Stomach (tissue), 9 donors: ENCODE data around the gene NAA38. TPM values are rescaled to one million over a fixed set of nuclear protein-coding genes. Genes with fewer than 3 reads are reported as not detected.

Source experiments
- DNase-seq, 2 donors: peaks; one replicate each; pipeline versions ENCODE4 v3.0.0 to v3.0.0-alpha.2; 2013 to 2019
- H3K27ac ChIP-seq, 5 donors: fragments of 200-600 bp in 4 of 5; sonication (generic) in 4 of 5; one replicate each; pipeline ENCODE4 v1.5.1; 2013 to 2019; ENCODE audit warnings: mild to moderate bottlenecking in 1 of 5, moderate library complexity in 1 of 5
- H3K27me3 ChIP-seq, 3 donors: fragments of 200-600 bp; sonication (generic); one replicate each; pipeline ENCODE4 v1.5.1; 2017 to 2019; ENCODE audit warnings: mixed run types in 1 of 3
- H3K36me3 ChIP-seq, 4 donors: fragments of 200-600 bp; sonication (generic); 1 replicate in 3 of 4; 2 replicates in 1 of 4; pipeline ENCODE4 v1.5.1; 2016 to 2019
- H3K4me1 ChIP-seq, 4 donors: fragments of 200-600 bp; sonication (generic); one replicate each; pipeline ENCODE4 v1.5.1; 2016 to 2019
- H3K4me3 ChIP-seq, 4 donors: fragments of 200-600 bp; sonication (generic) in 3 of 4; one replicate each; pipeline ENCODE4 v1.5.1; 2016 to 2019; ENCODE audit warnings: mild to moderate bottlenecking in 1 of 4
- H3K9me3 ChIP-seq, 4 donors: fragments of 200-600 bp; sonication (generic); one replicate each; pipeline ENCODE4 v1.5.1; 2016 to 2019
- EP300 ChIP-seq: sonication (generic); formaldehyde crosslinking; IDR thresholded peaks from one replicate; pipeline ENCODE4 v1.6.1; 2017; ENCODE audit warnings: antibody characterized with exemption
- POLR2A ChIP-seq, 4 donors: fragments of 450-650 bp; IDR thresholded peaks; one replicate each; pipeline ENCODE4 v1.6.1; 2016; ENCODE audit warnings: antibody characterized with exemption in 4 of 4, control low read depth in 2 of 4, mild to moderate bottlenecking in 1 of 4, moderate library complexity in 1 of 4
- POLR2AphosphoS5 ChIP-seq, 3 donors: sonication (generic); formaldehyde crosslinking; IDR thresholded peaks; one replicate each; pipeline ENCODE4 v1.6.1; 2016; ENCODE audit warnings: antibody characterized with exemption in 3 of 3
- WGBS, 5 donors: extraction: QIAGEN DNeasy Blood & Tissue Kit in 3 of 5; methylation state at CpG; one replicate each; pipeline versions ENCODE4 v1.1.5 to v1.1.7; 2013 to 2018; 5-methylcytosine and 5-hydroxymethylcytosine counted together
- intact Hi-C: fragments of 100-400 bp; cut with DNase I; formaldehyde crosslinking; loops from one replicate; pipeline ENCODE4 v1.15.1; 2023; ENCODE audit warnings: low total_unique reads
- polyA plus RNA-seq, 3 donors: library from polyadenylated mRNA; stranded (reverse); fragments of 200-250 nt; gene quantifications; one replicate each; pipeline ENCODE4 v1.2.3, GENCODE V29; 2013
- total RNA-seq, 5 donors: library from RNA; depleted of rRNA; stranded (reverse); fragments of >200 nt; gene quantifications; one replicate each; pipeline versions ENCODE4 v1.1.0 to v1.2.3, GENCODE V29; 2014 to 2016
- TF ChIP-seq, protein P1 (sequence below), 7 experiments: fragments of 450-650 bp in 4 of 7; fragments of 200-600 bp in 3 of 7; sonication (generic) in 3 of 7; IDR thresholded peaks; one replicate each; pipeline ENCODE4 v1.5.1; 2016 to 2019; ENCODE audit warnings: antibody characterized with exemption in 7 of 7, control low read depth in 2 of 7, mild to moderate bottlenecking in 1 of 7
- donor health status: healthy with polysubstance abuse.
- donor health status: Bipolar disorder and iron deficiency.
- donor health status: healthy.

The NAA38 gene
- total and polyA plus RNA-seq, 8 donors, result 42.0 to 281 (median 126) TPM

DNA sequence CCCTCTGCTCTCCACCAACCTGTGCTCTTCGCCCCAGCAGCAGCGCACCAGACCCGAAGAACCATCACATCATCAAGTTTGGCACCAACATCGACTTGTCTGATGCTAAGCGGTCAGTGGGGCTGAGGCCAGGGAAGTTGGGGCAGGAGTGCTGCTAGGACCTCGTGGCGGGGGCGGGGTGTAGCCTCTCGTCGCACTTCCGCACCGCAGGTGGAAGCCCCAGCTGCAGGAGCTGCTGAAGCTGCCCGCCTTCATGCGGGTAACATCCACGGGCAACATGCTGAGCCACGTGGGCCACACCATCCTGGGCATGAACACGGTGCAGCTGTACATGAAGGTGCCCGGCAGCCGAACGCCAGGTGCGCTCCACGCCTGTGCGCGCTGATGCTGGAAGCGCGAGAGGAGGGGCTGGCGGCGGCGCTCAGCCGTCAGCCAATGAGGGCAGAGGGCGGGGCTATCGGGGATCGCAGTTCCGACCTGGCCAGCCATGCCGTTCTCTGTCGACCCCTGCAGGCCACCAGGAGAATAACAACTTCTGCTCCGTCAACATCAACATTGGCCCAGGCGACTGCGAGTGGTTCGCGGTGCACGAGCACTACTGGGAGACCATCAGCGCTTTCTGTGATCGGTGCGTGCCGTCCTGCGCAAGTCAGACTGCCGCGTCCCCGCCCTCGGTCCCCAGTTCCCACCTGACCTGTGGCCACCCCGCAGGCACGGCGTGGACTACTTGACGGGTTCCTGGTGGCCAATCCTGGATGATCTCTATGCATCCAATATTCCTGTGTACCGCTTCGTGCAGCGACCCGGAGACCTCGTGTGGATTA is 5.7 kb downstream of the NAA38 start:
- intact Hi-C loops, result loop anchor here (10.0 kb wide), 1 partner anchor 107 kb away; no protein-coding TSS in a partner anchor
- Histone ChIP-seq H3K4me3 (peak overlapping the region; percentile 14 to 26 (median 20)), H3K36me3 (peaks cover 69 to 90% (median 77%) of the 10 kb centered on the region in 4 donors), H3K9me3 (no peaks in the 10 kb centered on the region), H3K27me3 (no peaks in the 10 kb centered on the region), H3K4me1 (peaks cover 26 to 60% (median 38%) of the 10 kb centered on the region in 4 donors), H3K27ac (peak overlapping the region; percentile 8 to 49 (median 34))
- TF ChIP-seq EP300 (no peak), POLR2A (IDR thresholded peaks at IDR 0.05) (no peak), POLR2AphosphoS5 (IDR thresholded peaks at IDR 0.05) (peak; percentile 18 to 90 (median 43))
- TF ChIP-seq, protein P1, sequence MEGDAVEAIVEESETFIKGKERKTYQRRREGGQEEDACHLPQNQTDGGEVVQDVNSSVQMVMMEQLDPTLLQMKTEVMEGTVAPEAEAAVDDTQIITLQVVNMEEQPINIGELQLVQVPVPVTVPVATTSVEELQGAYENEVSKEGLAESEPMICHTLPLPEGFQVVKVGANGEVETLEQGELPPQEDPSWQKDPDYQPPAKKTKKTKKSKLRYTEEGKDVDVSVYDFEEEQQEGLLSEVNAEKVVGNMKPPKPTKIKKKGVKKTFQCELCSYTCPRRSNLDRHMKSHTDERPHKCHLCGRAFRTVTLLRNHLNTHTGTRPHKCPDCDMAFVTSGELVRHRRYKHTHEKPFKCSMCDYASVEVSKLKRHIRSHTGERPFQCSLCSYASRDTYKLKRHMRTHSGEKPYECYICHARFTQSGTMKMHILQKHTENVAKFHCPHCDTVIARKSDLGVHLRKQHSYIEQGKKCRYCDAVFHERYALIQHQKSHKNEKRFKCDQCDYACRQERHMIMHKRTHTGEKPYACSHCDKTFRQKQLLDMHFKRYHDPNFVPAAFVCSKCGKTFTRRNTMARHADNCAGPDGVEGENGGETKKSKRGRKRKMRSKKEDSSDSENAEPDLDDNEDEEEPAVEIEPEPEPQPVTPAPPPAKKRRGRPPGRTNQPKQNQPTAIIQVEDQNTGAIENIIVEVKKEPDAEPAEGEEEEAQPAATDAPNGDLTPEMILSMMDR (IDR thresholded peaks at IDR 0.05), result peak in 6 of 7 experiments; percentile 93 to 100 (median 98)
- peak; percentile 94 to 98 for DNase-seq
- WGBS, 5 donors, result 9 to 16% (median 15%) methylated on average over 29 to 60 of the region's 60 CpGs

DNA sequence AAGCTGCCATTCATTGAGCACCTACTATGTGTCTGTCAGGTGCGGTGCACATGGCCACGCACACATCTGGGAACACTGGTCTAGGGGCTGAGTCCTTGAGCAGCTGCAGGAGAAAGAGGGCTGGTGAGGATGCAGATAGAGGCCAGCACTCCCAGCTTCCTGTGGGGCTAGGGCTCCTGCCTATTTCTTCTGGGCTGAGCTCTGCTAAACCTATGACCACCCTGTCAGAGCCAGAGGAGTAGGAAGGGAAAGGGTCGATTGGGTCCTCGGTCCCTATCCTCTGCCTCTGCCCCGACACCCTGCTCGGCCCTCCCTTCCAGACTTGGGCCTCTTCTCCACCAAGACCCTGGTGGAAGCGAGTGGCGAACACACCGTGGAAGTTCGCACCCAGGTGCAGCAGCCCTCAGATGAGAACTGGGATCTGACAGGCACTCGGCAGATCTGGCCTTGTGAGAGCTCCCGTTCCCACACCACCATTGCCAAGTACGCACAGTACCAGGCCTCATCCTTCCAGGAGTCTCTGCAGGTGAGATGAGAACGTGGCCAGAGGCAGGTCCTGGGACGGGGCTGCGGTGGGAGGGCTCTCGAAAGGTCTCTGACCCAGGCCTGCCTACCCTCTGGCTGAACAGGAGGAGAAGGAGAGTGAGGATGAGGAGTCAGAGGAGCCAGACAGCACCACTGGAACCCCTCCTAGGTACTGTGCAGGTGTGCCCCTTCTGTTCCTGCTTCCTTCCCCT is 6.5 kb downstream of the NAA38 start:
- Histone ChIP-seq H3K27ac (peak overlapping the region; percentile 8 to 49 (median 32)), H3K9me3 (no peaks in the 10 kb centered on the region), H3K4me3 (peak overlapping the region in 2 of 4 donors; percentile 18 to 26), H3K27me3 (no peaks in the 10 kb centered on the region), H3K36me3 (peaks cover 76 to 98% (median 85%) of the 10 kb centered on the region in 4 donors), H3K4me1 (peaks cover 19 to 59% (median 35%) of the 10 kb centered on the region in 4 donors)
- no peak for TF ChIP-seq EP300
- no peak for TF ChIP-seq POLR2AphosphoS5 (IDR thresholded peaks at IDR 0.05)
- TF ChIP-seq, protein P1 (IDR thresholded peaks at IDR 0.05), result no peak
- TF ChIP-seq POLR2A (IDR thresholded peaks at IDR 0.05), result no peak
- 84 to 90% (median 89%) methylated on average over 10 to 17 of the region's 17 CpGs for WGBS, 5 donors
- no peak for DNase-seq
- intact Hi-C loops, result loop anchor here (10.0 kb wide), 1 partner anchor 106 kb away; no protein-coding TSS in a partner anchor

DNA sequence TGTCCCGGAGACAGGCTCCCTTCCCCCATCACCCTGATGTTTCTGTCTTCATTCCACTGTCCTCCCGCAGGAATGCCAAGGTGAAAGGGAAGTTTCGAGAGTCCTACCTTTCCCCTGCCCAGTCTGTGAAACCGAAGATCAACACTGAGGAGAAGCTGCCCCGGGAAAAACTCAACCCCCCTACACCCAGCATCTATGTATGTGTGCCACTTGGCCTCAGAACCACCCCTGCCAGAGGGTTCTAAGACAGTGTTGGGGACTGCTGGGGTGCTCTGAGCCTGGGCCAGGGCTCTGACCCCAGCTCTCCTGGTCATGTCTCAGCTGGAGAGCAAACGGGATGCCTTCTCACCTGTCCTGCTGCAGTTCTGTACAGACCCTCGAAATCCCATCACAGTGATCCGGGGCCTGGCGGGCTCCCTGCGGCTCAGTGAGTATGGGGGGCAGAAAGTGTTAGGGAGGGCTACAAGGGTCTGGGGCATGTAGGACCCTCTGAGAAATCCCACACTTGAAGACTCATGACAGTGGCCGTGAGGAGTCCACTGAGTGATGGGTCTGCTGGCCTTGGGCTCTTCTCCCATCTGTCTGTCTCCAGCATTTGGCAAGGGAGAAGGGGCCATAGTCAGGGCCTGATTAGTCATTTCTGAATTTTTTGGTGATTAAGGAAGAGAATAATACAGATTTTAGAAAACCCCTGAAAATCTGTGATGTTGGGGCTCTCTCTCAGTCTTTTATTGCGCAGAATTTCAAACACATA is 7.4 kb downstream of the NAA38 start:
- 78 to 87% (median 84%) methylated on average over 12 of the region's 12 CpGs for WGBS, 5 donors

More for the DNA sequence above, 7.4 kb downstream of the NAA38 start:
- TF ChIP-seq, protein P1 (IDR thresholded peaks at IDR 0.05), result no peak
- TF ChIP-seq EP300 (no peak), POLR2A (IDR thresholded peaks at IDR 0.05) (no peak)
- no peak overlapping the region for H3K27ac ChIP-seq
- H3K27me3 ChIP-seq, result no peaks in the 10 kb centered on the region
- peaks cover 80 to 98% (median 89%) of the 10 kb centered on the region in 4 donors for H3K36me3 ChIP-seq
- peak in 1 of 2 donors; percentile 8 for DNase-seq
- intact Hi-C loops, result loop anchor here (10.0 kb wide), 1 partner anchor 105 kb away; no protein-coding TSS in a partner anchor
- no peak overlapping the region for H3K4me3 ChIP-seq
- H3K9me3 ChIP-seq, result no peaks in the 10 kb centered on the region
- H3K4me1 ChIP-seq, result peaks cover 22 to 59% (median 35%) of the 10 kb centered on the region in 4 donors
